ENCODE results near the gene CACNA2D1.

DNA sequence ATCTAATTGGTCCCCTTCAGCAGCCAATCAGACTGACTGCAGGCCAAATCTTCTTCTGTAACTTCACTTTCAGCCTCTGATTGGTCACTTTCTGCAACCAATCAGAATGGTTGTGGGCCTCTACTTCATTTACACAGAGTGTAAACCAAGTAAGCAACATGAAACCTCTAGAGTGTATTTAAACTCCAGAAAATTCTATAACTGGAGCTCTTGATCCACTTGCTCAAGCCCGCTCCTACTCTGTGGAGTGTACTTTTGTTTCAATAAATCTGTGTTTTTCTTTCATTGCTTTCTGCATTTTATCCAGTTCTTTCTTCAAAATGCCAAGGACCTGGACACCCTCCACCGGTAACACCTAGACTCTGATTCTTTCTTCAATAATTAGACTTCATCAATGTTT lies 319.1 kb downstream of the CACNA2D1 start:
- TF ChIP-seq CTCF (IDR thresholded peaks at IDR 0.05) (no peak), ZFX (IDR thresholded peaks at IDR 0.05; ENCODE audit: borderline replicate concordance) (no peak)

Data from 22Rv1 (cell line).